ELF-1 (cell line): ENCODE results near the gene PROSER3.

Experiments
- DNase-seq: peaks from one replicate; pipeline ENCODE4 v3.0.0-alpha.2; 2016; ENCODE audit warnings: low read depth, low spot score

The PROSER3 gene

GRCh38 chr19:35816846-35817245, 58.9 kb downstream of the PROSER3 start:
- DNase-seq = peak; percentile 55

- DNase-seq = no peak
Observed at GRCh38 chr19:35818445-35818844, 60.5 kb downstream of the PROSER3 start.
